SU-DHL-6 (cell line): ENCODE data around the gene CASTOR2.

Experiments used
- EZH2phosphoT487 ChIP-seq: fragments of 200-600 bp; sonication (generic), shearing (Covaris generic); conservative IDR thresholded peaks from 2 replicates; pipeline ENCODE4 v1.6.1; 2018; ENCODE audit warnings: mild to moderate bottlenecking, antibody characterized with exemption, low read length, moderate library complexity, mixed read lengths
- TF ChIP-seq, protein P1 (sequence below): fragments of 200-600 bp; sonication (generic); IDR thresholded peaks from one replicate; pipeline ENCODE4 v1.5.1; 2017; ENCODE audit warnings: antibody characterized with exemption, mild to moderate bottlenecking, low read length, moderate library complexity; ENCODE audit not compliant: insufficient read depth, poor library complexity, severe bottlenecking

DNA sequence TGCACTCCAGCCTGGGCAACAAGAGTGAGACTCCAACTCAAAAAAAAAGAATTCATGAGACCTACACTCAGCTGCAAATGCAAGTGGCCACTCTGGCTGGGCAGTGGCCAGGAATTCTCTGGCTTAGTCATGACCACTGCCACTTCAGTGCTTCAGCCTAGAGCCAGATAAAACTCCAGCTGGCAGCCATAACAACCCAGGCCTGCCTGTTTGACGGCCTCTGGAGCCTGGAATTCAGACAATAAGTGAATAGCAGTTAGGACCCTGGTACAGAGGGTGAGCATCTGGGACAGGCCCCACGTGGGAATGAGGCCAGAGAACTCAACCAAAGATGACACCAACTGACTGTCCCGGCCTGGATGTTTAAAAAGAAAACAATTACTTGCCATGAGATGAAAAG, 90.2 kb downstream of the CASTOR2 start:
- TF ChIP-seq, protein P1, sequence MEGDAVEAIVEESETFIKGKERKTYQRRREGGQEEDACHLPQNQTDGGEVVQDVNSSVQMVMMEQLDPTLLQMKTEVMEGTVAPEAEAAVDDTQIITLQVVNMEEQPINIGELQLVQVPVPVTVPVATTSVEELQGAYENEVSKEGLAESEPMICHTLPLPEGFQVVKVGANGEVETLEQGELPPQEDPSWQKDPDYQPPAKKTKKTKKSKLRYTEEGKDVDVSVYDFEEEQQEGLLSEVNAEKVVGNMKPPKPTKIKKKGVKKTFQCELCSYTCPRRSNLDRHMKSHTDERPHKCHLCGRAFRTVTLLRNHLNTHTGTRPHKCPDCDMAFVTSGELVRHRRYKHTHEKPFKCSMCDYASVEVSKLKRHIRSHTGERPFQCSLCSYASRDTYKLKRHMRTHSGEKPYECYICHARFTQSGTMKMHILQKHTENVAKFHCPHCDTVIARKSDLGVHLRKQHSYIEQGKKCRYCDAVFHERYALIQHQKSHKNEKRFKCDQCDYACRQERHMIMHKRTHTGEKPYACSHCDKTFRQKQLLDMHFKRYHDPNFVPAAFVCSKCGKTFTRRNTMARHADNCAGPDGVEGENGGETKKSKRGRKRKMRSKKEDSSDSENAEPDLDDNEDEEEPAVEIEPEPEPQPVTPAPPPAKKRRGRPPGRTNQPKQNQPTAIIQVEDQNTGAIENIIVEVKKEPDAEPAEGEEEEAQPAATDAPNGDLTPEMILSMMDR: no peak
- no peak for TF ChIP-seq EZH2phosphoT487
